ENCODE measurements around the gene FREM1.
"Not testable (repeated sequence)": the region's sequence is repeated elsewhere in the genome, so short reads cannot be mapped to it uniquely, and the experiment has no call there.

Gene FREM1

GRCh38 chr9:14909961-14910805 is at the start of gene FREM1:
FREM1 (minus strand) TSS chr9:14910428; CDS start chr9:14868977, 41,451 bp downstream.
- in situ Hi-C loops (cut with MboI; ENCODE audit: low sequenced_read_pairs) = no loop called here

GRCh38 chr9:14958989-14959388 is 48.8 kb upstream of the FREM1 start:
- in situ Hi-C loops (cut with MboI; ENCODE audit: low sequenced_read_pairs) = no loop called here

GRCh38 chr9:14957109-14957508 is 46.9 kb upstream of the FREM1 start:
- in situ Hi-C loops (cut with MboI; ENCODE audit: low sequenced_read_pairs) = no loop called here

- in situ Hi-C loops (cut with MboI; ENCODE audit: low sequenced_read_pairs) = no loop called here
Observed at GRCh38 chr9:14956208-14956607, 46.0 kb upstream of the FREM1 start.

- in situ Hi-C loops (cut with MboI; ENCODE audit: low sequenced_read_pairs) = no loop called here
Observed at GRCh38 chr9:14945351-14945750, 35.1 kb upstream of the FREM1 start.

GRCh38 chr9:14941501-14942405 is 31.5 kb upstream of the FREM1 start:
- in situ Hi-C loops (cut with MboI; ENCODE audit: low sequenced_read_pairs) = no loop called here

- in situ Hi-C loops (cut with MboI; ENCODE audit: low sequenced_read_pairs) = no loop called here
Observed at GRCh38 chr9:14939378-14939777, 29.1 kb upstream of the FREM1 start.

- in situ Hi-C loops (cut with MboI; ENCODE audit: low sequenced_read_pairs) = no loop called here
Observed at GRCh38 chr9:14937216-14937615, 27.0 kb upstream of the FREM1 start.

GRCh38 chr9:14936491-14936890 is 26.3 kb upstream of the FREM1 start:
- in situ Hi-C loops (cut with MboI; ENCODE audit: low sequenced_read_pairs) = no loop called here

- in situ Hi-C loops (cut with MboI; ENCODE audit: low sequenced_read_pairs) = no loop called here
Observed at GRCh38 chr9:14935964-14936363, 25.7 kb upstream of the FREM1 start.

- in situ Hi-C loops (cut with MboI; ENCODE audit: low sequenced_read_pairs) = no loop called here
Observed at GRCh38 chr9:14935106-14935751, 25.0 kb upstream of the FREM1 start.

- in situ Hi-C loops (cut with MboI; ENCODE audit: low sequenced_read_pairs) = no loop called here
Observed at GRCh38 chr9:14932641-14933040, 22.4 kb upstream of the FREM1 start.

- in situ Hi-C loops (cut with MboI; ENCODE audit: low sequenced_read_pairs) = no loop called here
Observed at GRCh38 chr9:14932231-14932630, 22.0 kb upstream of the FREM1 start.

GRCh38 chr9:14926941-14927624 is 16.9 kb upstream of the FREM1 start:
- in situ Hi-C loops (cut with MboI; ENCODE audit: low sequenced_read_pairs) = no loop called here

- in situ Hi-C loops (cut with MboI; ENCODE audit: low sequenced_read_pairs) = no loop called here
Observed at GRCh38 chr9:14924230-14925219, 14.3 kb upstream of the FREM1 start.

- in situ Hi-C loops (cut with MboI; ENCODE audit: low sequenced_read_pairs) = no loop called here
Observed at GRCh38 chr9:14923701-14924100, 13.5 kb upstream of the FREM1 start.

GRCh38 chr9:14920805-14921204 is 10.6 kb upstream of the FREM1 start:
- in situ Hi-C loops (cut with MboI; ENCODE audit: low sequenced_read_pairs) = not testable (repeated sequence)

- in situ Hi-C loops (cut with MboI; ENCODE audit: low sequenced_read_pairs) = no loop called here
Observed at GRCh38 chr9:14913366-14913765, 3.1 kb upstream of the FREM1 start.

GRCh38 chr9:14912859-14913258 is 2.6 kb upstream of the FREM1 start:
- in situ Hi-C loops (cut with MboI; ENCODE audit: low sequenced_read_pairs) = no loop called here

GRCh38 chr9:14911046-14911445 is 818 bp upstream of the FREM1 start:
- in situ Hi-C loops (cut with MboI; ENCODE audit: low sequenced_read_pairs) = no loop called here

All from HL-60/S4 treated with retinoic acid at 250 ng/mL for 4 days and 3 days (cell line).